CD14-positive monocyte (primary cell): ENCODE results near the gene MMAB. TPM values are rescaled to one million over a fixed set of nuclear protein-coding genes. Genes with fewer than 3 reads are reported as not detected.

Experiments
- DNase-seq, 3 donors: peaks; one replicate each; pipeline ENCODE4 v3.0.0-alpha.2; 2011 to 2022
- H2AFZ ChIP-seq: 2 replicates; pipeline ENCODE4 v1.6.0; 2012; ENCODE audit warnings: mild to moderate bottlenecking, low read depth, low read length, inconsistent platforms; ENCODE audit not compliant: insufficient read depth, poor library complexity, severe bottlenecking
- H3K27ac ChIP-seq, 2 donors: 1 replicate in 1 of 2; 2 replicates in 1 of 2; pipeline ENCODE4 v1.5.1; 2012 to 2013; ENCODE audit warnings: low read length in 2 of 2, control low read depth in 1 of 2, inconsistent platforms in 1 of 2, low read depth in 1 of 2, mild to moderate bottlenecking in 1 of 2
- H3K27me3 ChIP-seq, 2 donors: one replicate each; pipeline versions ENCODE4 v1.6.0 to v1.6.1; 2011 to 2013; ENCODE audit warnings: low read length in 2 of 2; ENCODE audit not compliant: control insufficient read depth in 2 of 2, insufficient read depth in 2 of 2
- H3K36me3 ChIP-seq, 2 donors: replicated peaks in 1 of 2; 1 replicate in 1 of 2; 2 replicates in 1 of 2; pipeline versions ENCODE4 v1.5.1 to v1.6.1; 2012 to 2013; ENCODE audit warnings: low read length in 2 of 2, control low read depth in 1 of 2, inconsistent platforms in 1 of 2, mild to moderate bottlenecking in 1 of 2; ENCODE audit not compliant: insufficient read depth in 2 of 2, control insufficient read depth in 1 of 2
- H3K4me1 ChIP-seq, 2 donors: 1 replicate in 1 of 2; 2 replicates in 1 of 2; pipeline versions ENCODE4 v1.5.1 to v1.6.1; 2012 to 2013; ENCODE audit warnings: low read length in 2 of 2, control low read depth in 1 of 2, inconsistent platforms in 1 of 2, mild to moderate bottlenecking in 1 of 2, moderate library complexity in 1 of 2; ENCODE audit not compliant: insufficient read depth in 2 of 2, control insufficient read depth in 1 of 2
- H3K4me2 ChIP-seq: replicated peaks from 2 replicates; pipeline ENCODE3; 2012; ENCODE audit warnings: low read length, moderate library complexity, mild to moderate bottlenecking; ENCODE audit not compliant: poor library complexity, severe bottlenecking; ENCODE audit errors: extremely low read depth
- H3K4me3 ChIP-seq, 3 experiments: fragments of 200-600 bp in 1 of 3; sonication (generic) in 1 of 3; replicated peaks in 1 of 3; 1 replicate in 2 of 3; 2 replicates in 1 of 3; pipeline ENCODE4 v1.5.1; 2011 to 2013; ENCODE audit warnings: low read length in 3 of 3, mild to moderate bottlenecking in 3 of 3, control low read depth in 2 of 3, low read depth in 2 of 3, inconsistent platforms in 1 of 3, moderate library complexity in 1 of 3
- H3K79me2 ChIP-seq: 2 replicates; pipeline ENCODE4 v1.6.0; 2012; ENCODE audit warnings: mild to moderate bottlenecking, control low read depth, inconsistent platforms, low read length, moderate library complexity; ENCODE audit not compliant: insufficient read depth
- H3K9ac ChIP-seq: 2 replicates; pipeline ENCODE4 v1.6.0; 2017; ENCODE audit warnings: low read length, mild to moderate bottlenecking; ENCODE audit not compliant: insufficient read depth, poor library complexity, severe bottlenecking
- H3K9me3 ChIP-seq, 2 donors: replicated peaks in 1 of 2; 1 replicate in 1 of 2; 2 replicates in 1 of 2; pipeline versions ENCODE4 v1.5.1 to v1.6.1; 2012 to 2013; ENCODE audit warnings: low read length in 2 of 2, control low read depth in 1 of 2; ENCODE audit not compliant: control insufficient read depth in 1 of 2, insufficient read depth in 1 of 2
- H4K20me1 ChIP-seq: 2 replicates; pipeline ENCODE4 v1.6.0; 2012; ENCODE audit warnings: mild to moderate bottlenecking, low read length, control low read depth, moderate library complexity; ENCODE audit not compliant: insufficient read depth
- H3K27ac Mint-ChIP-seq, 7 donors: one replicate each; pipeline ENCODE4 v1.8.0; 2020; ENCODE audit warnings: mild to moderate bottlenecking in 7 of 7, mixed read lengths in 7 of 7, moderate library complexity in 6 of 7, inconsistent platforms in 2 of 7
- H3K27me3 Mint-ChIP-seq, 3 donors: one replicate each; pipeline ENCODE4 v1.8.0; 2021 to 2022; ENCODE audit warnings: low read depth in 3 of 3, mild to moderate bottlenecking in 3 of 3, mixed read lengths in 3 of 3, moderate library complexity in 3 of 3, inconsistent platforms in 1 of 3
- H3K36me3 Mint-ChIP-seq, 2 donors: one replicate each; pipeline ENCODE4 v1.8.0; 2020; ENCODE audit warnings: mixed read lengths in 2 of 2, inconsistent platforms in 1 of 2, mild to moderate bottlenecking in 1 of 2
- H3K4me1 Mint-ChIP-seq: one replicate; pipeline ENCODE4 v1.8.0; 2020; ENCODE audit warnings: mild to moderate bottlenecking, mixed read lengths
- H3K4me3 Mint-ChIP-seq, 2 donors: one replicate each; pipeline ENCODE4 v1.8.0; 2020; ENCODE audit warnings: mild to moderate bottlenecking in 2 of 2, mixed read lengths in 2 of 2, moderate library complexity in 1 of 2
- H3K9me3 Mint-ChIP-seq, 7 donors: one replicate each; pipeline ENCODE4 v1.8.0; 2020 to 2022; ENCODE audit warnings: mixed read lengths in 7 of 7, mild to moderate bottlenecking in 6 of 7, moderate library complexity in 6 of 7, inconsistent platforms in 2 of 7
- WGBS: methylation state at CpG from one replicate; pipeline ENCODE4 v1.1.5; 2013; ENCODE audit warnings: missing lambda C conversion rate; ENCODE audit not compliant: insufficient coverage; 5-methylcytosine and 5-hydroxymethylcytosine counted together
- intact Hi-C, 2 donors: fragments of 100-400 bp; cut with micrococcal nuclease; formaldehyde crosslinking; loops; one replicate each; pipeline versions ENCODE4 v1.15.0 to v1.15.1; 2023
- polyA plus RNA-seq, 3 donors: library from polyadenylated mRNA; depleted of rRNA in 1 of 3; unstranded in 2 of 3; stranded (reverse) in 1 of 3; fragments of 300-500 nt in 2 of 3; fragments of >200 nt in 1 of 3; fragmentation: Illumina TruSeq in 2 of 3; gene quantifications; 1 replicate in 2 of 3; 2 replicates in 1 of 3; pipeline ENCODE4 v1.2.3, GENCODE V29; 2012 to 2021
- TF ChIP-seq, protein P1 (sequence below): fragments of 200-600 bp; IDR thresholded peaks from one replicate; pipeline ENCODE4 v1.8.0; 2022; ENCODE audit warnings: antibody characterized with exemption, mild to moderate bottlenecking

MMAB gene
- polyA plus RNA-seq, 3 donors: 5.0 to 15.6 (median 12.4) TPM

DNA sequence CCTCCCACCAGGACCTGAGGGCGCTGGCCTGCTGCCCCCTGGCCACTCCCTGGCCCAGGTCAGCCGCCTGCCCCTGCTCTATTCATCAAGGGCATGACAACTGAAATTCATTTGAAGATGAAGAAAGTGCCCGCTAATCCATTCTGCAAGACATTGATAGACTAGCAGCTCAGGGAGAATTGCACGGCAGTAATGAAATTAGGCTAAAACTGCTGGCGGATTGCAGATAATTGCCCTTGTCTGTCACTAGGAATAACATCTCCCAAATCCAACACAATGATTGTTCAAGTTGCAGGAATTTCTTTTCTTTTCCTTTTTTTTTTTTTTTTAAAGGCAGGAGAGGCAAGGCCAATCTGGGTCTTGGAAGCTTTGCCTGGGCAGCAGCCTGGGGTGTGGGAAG lies 44.8 kb upstream of the MMAB start:
- peaks cover 28 to 40% (median 39%) of the 10 kb centered on the region in 3 donors for H3K27me3 Mint-ChIP-seq
- Histone ChIP-seq H3K4me3 (no peak overlapping the region), H4K20me1 (no peaks in the 10 kb centered on the region), H3K9me3 (no peaks in the 10 kb centered on the region), H3K27ac (no peak overlapping the region), H2AFZ (no peak overlapping the region), H3K36me3 (no peaks in the 10 kb centered on the region), H3K4me1 (no peaks in the 10 kb centered on the region), H3K9ac (no peak overlapping the region), H3K79me2 (no peaks in the 10 kb centered on the region), H3K4me2 (no peak overlapping the region), H3K27me3 (peaks cover 3 to 19% of the 10 kb centered on the region in 2 donors)
- intact Hi-C loops: no loop called here
- no peak overlapping the region for H3K4me3 Mint-ChIP-seq
- no peaks in the 10 kb centered on the region for H3K4me1 Mint-ChIP-seq
- WGBS: 92% methylated on average over 4 of the region's 5 CpGs
- H3K36me3 Mint-ChIP-seq: no peaks in the 10 kb centered on the region
- DNase-seq: no peak
- TF ChIP-seq, protein P1, sequence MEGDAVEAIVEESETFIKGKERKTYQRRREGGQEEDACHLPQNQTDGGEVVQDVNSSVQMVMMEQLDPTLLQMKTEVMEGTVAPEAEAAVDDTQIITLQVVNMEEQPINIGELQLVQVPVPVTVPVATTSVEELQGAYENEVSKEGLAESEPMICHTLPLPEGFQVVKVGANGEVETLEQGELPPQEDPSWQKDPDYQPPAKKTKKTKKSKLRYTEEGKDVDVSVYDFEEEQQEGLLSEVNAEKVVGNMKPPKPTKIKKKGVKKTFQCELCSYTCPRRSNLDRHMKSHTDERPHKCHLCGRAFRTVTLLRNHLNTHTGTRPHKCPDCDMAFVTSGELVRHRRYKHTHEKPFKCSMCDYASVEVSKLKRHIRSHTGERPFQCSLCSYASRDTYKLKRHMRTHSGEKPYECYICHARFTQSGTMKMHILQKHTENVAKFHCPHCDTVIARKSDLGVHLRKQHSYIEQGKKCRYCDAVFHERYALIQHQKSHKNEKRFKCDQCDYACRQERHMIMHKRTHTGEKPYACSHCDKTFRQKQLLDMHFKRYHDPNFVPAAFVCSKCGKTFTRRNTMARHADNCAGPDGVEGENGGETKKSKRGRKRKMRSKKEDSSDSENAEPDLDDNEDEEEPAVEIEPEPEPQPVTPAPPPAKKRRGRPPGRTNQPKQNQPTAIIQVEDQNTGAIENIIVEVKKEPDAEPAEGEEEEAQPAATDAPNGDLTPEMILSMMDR: no peak
- no peak overlapping the region for H3K27ac Mint-ChIP-seq
- H3K9me3 Mint-ChIP-seq: no peaks in the 10 kb centered on the region

DNA sequence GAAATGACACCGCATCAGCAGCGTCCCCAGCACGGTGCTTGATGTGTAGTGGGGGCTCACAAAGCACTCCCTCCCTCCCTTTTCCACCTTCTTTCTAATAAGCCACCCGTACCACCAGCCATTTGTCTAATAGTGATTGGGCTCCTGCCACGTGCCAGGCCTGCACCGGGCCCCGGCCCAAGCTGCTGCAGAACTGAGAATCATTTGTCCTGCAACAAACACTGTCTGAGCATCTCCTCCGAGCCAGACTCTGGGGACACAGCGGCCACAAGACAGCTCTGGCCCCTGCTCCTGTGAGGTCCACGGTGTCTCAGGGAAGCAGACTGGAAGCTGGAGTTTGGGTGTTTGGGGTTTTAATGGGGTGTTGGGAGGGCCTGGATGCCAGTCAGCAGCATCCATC lies 44.2 kb upstream of the MMAB start:
- H3K27ac ChIP-seq: no peak overlapping the region
- no peaks in the 10 kb centered on the region for H3K36me3 ChIP-seq
- no peaks in the 10 kb centered on the region for H3K36me3 Mint-ChIP-seq
- H3K79me2 ChIP-seq: no peaks in the 10 kb centered on the region
- H3K27me3 Mint-ChIP-seq: peaks cover 24 to 36% (median 35%) of the 10 kb centered on the region in 3 donors
- H3K9me3 ChIP-seq: no peaks in the 10 kb centered on the region
- TF ChIP-seq, protein P1: no peak
- no peak overlapping the region for H2AFZ ChIP-seq
- H3K4me1 ChIP-seq: no peaks in the 10 kb centered on the region
- peaks cover 3 to 15% of the 10 kb centered on the region in 2 donors for H3K27me3 ChIP-seq
- no peak overlapping the region for H3K4me3 Mint-ChIP-seq
- H3K4me1 Mint-ChIP-seq: no peaks in the 10 kb centered on the region
- no peak for DNase-seq
- intact Hi-C loops: no loop called here
- no peaks in the 10 kb centered on the region for H4K20me1 ChIP-seq
- H3K27ac Mint-ChIP-seq: no peak overlapping the region
- no peak overlapping the region for H3K9ac ChIP-seq
- H3K4me3 ChIP-seq: no peak overlapping the region
- H3K9me3 Mint-ChIP-seq: no peaks in the 10 kb centered on the region
- WGBS: 85% methylated on average over 7 of the region's 10 CpGs
- H3K4me2 ChIP-seq: no peak overlapping the region
